Measurements from ENCODE around the gene CNPPD1. TPM values are rescaled to one million over a fixed set of nuclear protein-coding genes. Genes with fewer than 3 reads are reported as not detected.

Gene CNPPD1
- total and polyA plus RNA-seq, 2 of the 8 experiments (the other 6 are each of a cell fraction or from before 2014, with no cell fraction given), result 32.9 to 35.9 TPM

- TF ChIP-seq CHD7 (IDR thresholded peaks at IDR 0.05; ENCODE audit: insufficient replicate concordance, low read length) (no peak), ATF2 (IDR thresholded peaks at IDR 0.05; ENCODE audit: low read length) (no peak), SUZ12 (IDR thresholded peaks at IDR 0.05; ENCODE audit: low read length) (no peak), TAF7 (optimal IDR thresholded peaks at IDR 0.05; ENCODE audit: borderline replicate concordance, low read depth, low read length) (no peak), RXRA (IDR thresholded peaks at IDR 0.05; ENCODE audit: insufficient read depth, low read depth, low read length) (no peak), ASH2L (IDR thresholded peaks at IDR 0.05; ENCODE audit: low read length) (no peak), KDM1A (IDR thresholded peaks at IDR 0.05; ENCODE audit: borderline replicate concordance, low read length) (no peak), RAD21 (IDR thresholded peaks at IDR 0.05 in 1 of 2, conservative IDR thresholded peaks at IDR 0.05 in 1 of 2; ENCODE audit: low read depth in 2 of 2, low read length in 2 of 2) (no peak), ZNF274 (IDR thresholded peaks at IDR 0.05; ENCODE audit: borderline replicate concordance, extremely low read depth, low read length) (no peak)
Observed at GRCh38 chr2:219205981-219206327, 29.2 kb upstream of the CNPPD1 start (continued).

All from H1 (cell line).